PFSK-1 (cell line): Measurements from ENCODE around the gene SEMA3F.

ENCODE experiments used
- FOXP2 ChIP-seq: optimal IDR thresholded peaks from 2 replicates; pipeline ENCODE3; 2011; ENCODE audit warnings: borderline replicate concordance, control low read depth, inconsistent platforms; ENCODE audit not compliant: insufficient read depth; ENCODE audit errors: extremely low read length, extremely low read depth
- POLR2AphosphoS5 ChIP-seq: IDR thresholded peaks from 2 replicates; pipeline ENCODE4 v1.6.1; 2012; ENCODE audit warnings: low read depth, mild to moderate bottlenecking, control low read depth, low read length, moderate library complexity
- REST ChIP-seq, 2 experiments: IDR thresholded peaks; 2 replicates each; pipeline versions ENCODE4 v1.6.1 to v1.8.0; 2011 to 2012; ENCODE audit warnings: low read depth in 2 of 2, low read length in 2 of 2, control low read depth in 1 of 2, inconsistent platforms in 1 of 2, mild to moderate bottlenecking in 1 of 2, moderate library complexity in 1 of 2; ENCODE audit not compliant: insufficient read depth in 1 of 2
- SIN3A ChIP-seq: IDR thresholded peaks from 2 replicates; pipeline ENCODE4 v1.6.1; 2012; ENCODE audit warnings: mild to moderate bottlenecking, low read length, moderate library complexity, borderline replicate concordance; ENCODE audit not compliant: insufficient read depth
- TAF1 ChIP-seq: IDR thresholded peaks from 2 replicates; pipeline ENCODE4 v1.6.1; 2012; ENCODE audit warnings: low read length, control low read depth, borderline replicate concordance; ENCODE audit not compliant: insufficient read depth

Gene SEMA3F

DNA sequence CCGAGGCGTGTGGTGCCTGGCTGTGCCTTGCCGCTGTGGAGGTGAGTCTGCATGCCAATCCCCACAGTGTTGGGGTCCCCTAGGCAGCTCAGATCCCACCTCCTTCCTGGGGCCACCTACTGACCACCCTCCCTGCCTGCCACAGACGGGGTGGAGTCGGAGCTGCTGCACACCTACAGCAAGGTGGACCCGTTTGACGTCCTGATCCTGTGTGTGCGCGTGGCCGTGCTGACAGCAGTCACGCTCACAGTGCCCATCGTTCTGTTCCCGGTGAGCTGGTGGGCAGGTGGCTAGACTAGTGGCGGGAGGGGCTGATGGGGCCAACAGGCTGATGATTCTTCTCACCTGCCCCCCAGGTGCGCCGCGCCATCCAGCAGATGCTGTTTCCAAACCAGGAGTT is 63.3 kb downstream of the SEMA3F start:
- TF ChIP-seq TAF1 (no peak), REST (IDR thresholded peaks at IDR 0.05; ENCODE audit: insufficient read depth in 1 of 2, low read depth in 2 of 2, low read length in 2 of 2) (no peak), POLR2AphosphoS5 (no peak), SIN3A (no peak), FOXP2 (no peak)

GRCh38 chr3:50219285-50219684 is 64.2 kb downstream of the SEMA3F start:
- TF ChIP-seq FOXP2, result no peak
- TF ChIP-seq REST (IDR thresholded peaks at IDR 0.05; ENCODE audit: insufficient read depth in 1 of 2, low read depth in 2 of 2, low read length in 2 of 2), result no peak
- TF ChIP-seq SIN3A, result no peak
- TF ChIP-seq POLR2AphosphoS5, result no peak
- no peak for TF ChIP-seq TAF1

GRCh38 chr3:50220109-50220508 is 65.0 kb downstream of the SEMA3F start:
- no peak for TF ChIP-seq POLR2AphosphoS5
- TF ChIP-seq TAF1, result no peak
- no peak for TF ChIP-seq SIN3A
- no peak for TF ChIP-seq REST (IDR thresholded peaks at IDR 0.05; ENCODE audit: insufficient read depth in 1 of 2, low read depth in 2 of 2, low read length in 2 of 2)
- no peak for TF ChIP-seq FOXP2

DNA sequence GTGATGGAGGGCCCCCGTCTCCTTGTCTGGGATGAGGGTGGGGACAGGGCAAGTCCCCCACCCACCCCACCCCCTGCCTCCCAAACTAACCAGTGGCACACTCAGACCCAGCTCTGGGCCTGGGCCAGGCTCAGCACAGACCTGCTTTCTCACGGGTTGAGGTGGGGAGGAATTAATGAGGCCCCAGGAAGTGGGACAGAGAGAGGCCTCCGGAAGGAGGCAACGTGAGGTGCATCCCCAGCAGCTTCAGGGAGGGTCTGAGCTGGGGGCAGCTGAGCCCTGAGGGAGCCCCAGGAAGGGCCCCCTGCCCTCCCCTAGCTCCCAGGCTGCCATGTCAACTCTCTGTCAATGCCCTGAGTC is 65.9 kb downstream of the SEMA3F start:
- TF ChIP-seq REST (IDR thresholded peaks at IDR 0.05; ENCODE audit: insufficient read depth in 1 of 2, low read depth in 2 of 2, low read length in 2 of 2), result no peak
- TF ChIP-seq FOXP2, result no peak
- no peak for TF ChIP-seq POLR2AphosphoS5
- no peak for TF ChIP-seq TAF1
- TF ChIP-seq SIN3A, result no peak

- TF ChIP-seq TAF1 (no peak), SIN3A (no peak), REST (IDR thresholded peaks at IDR 0.05; ENCODE audit: insufficient read depth in 1 of 2, low read depth in 2 of 2, low read length in 2 of 2) (no peak), POLR2AphosphoS5 (no peak), FOXP2 (no peak)
Measured at GRCh38 chr3:50221411-50222168, 66.5 kb downstream of the SEMA3F start.
